ENCODE results near the gene HACD2.

HACD2 gene

DNA sequence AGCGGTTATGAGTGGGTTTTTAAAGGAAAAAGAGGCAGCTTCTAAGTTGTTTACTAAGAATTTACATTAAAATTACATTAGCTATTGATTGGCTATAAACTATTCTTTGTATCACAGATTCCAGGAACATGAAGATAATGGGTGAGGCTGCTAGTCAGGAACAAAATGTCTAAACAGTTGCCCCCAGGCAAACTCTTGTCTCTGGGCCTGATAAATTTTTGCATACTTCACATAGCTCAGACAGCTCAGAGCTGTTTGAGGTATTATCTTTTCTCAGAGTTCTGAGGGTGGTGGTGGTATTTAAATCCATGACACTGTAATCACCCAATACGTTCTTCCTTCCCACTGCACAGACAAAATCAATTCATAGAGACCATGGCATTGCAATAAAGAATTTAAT lies 2.1 kb upstream of the HACD2 start:
- Histone ChIP-seq H3K27me3 (peaks cover 17% of the 10 kb centered on the region), H3K4me1 (ENCODE audit: control insufficient read depth in 1 of 2, insufficient read depth in 1 of 2, low read depth in 1 of 2, low read length in 1 of 2) (peaks cover 16 to 19% of the 10 kb centered on the region in 2 experiments), H3K36me3 (no peaks in the 10 kb centered on the region), H3K9me3 (no peaks in the 10 kb centered on the region), H3K27ac (no peak overlapping the region), H3K4me3 (ENCODE audit: low read depth in 1 of 2, low read length in 1 of 2) (no peak overlapping the region)
- TF ChIP-seq, protein P1, sequence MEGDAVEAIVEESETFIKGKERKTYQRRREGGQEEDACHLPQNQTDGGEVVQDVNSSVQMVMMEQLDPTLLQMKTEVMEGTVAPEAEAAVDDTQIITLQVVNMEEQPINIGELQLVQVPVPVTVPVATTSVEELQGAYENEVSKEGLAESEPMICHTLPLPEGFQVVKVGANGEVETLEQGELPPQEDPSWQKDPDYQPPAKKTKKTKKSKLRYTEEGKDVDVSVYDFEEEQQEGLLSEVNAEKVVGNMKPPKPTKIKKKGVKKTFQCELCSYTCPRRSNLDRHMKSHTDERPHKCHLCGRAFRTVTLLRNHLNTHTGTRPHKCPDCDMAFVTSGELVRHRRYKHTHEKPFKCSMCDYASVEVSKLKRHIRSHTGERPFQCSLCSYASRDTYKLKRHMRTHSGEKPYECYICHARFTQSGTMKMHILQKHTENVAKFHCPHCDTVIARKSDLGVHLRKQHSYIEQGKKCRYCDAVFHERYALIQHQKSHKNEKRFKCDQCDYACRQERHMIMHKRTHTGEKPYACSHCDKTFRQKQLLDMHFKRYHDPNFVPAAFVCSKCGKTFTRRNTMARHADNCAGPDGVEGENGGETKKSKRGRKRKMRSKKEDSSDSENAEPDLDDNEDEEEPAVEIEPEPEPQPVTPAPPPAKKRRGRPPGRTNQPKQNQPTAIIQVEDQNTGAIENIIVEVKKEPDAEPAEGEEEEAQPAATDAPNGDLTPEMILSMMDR (IDR thresholded peaks at IDR 0.05) = no peak

DNA sequence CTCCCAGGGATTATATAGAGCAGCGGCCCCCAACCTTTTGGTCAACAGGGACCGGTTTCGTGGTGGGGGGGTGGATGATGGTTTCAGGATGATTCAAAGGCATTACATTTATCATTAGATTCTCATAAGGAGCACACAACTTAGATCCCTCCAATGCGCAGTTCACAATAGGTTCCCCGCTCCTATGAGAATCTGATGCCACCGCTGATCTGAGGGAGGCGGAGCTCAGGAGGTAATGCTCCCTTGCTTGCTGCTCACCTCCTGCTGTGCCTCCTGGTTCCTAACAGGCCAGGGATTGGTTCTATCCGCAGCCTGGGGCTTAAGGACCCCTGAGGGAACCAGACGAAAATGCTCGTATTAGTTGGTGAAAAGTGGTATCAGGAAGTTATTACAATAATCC lies 1.3 kb upstream of the HACD2 start:
- no peak overlapping the region for H3K27ac ChIP-seq
- no peaks in the 10 kb centered on the region for H3K9me3 ChIP-seq
- peaks cover 17% of the 10 kb centered on the region for H3K27me3 ChIP-seq
- peak overlapping the region; percentile 80 to 82 for H3K4me3 ChIP-seq (ENCODE audit: low read depth in 1 of 2, low read length in 1 of 2)
- no peaks in the 10 kb centered on the region for H3K36me3 ChIP-seq
- TF ChIP-seq, protein P1 (IDR thresholded peaks at IDR 0.05) = no peak
- H3K4me1 ChIP-seq (ENCODE audit: control insufficient read depth in 1 of 2, insufficient read depth in 1 of 2, low read depth in 1 of 2, low read length in 1 of 2) = peaks cover 16 to 19% of the 10 kb centered on the region in 2 experiments

DNA sequence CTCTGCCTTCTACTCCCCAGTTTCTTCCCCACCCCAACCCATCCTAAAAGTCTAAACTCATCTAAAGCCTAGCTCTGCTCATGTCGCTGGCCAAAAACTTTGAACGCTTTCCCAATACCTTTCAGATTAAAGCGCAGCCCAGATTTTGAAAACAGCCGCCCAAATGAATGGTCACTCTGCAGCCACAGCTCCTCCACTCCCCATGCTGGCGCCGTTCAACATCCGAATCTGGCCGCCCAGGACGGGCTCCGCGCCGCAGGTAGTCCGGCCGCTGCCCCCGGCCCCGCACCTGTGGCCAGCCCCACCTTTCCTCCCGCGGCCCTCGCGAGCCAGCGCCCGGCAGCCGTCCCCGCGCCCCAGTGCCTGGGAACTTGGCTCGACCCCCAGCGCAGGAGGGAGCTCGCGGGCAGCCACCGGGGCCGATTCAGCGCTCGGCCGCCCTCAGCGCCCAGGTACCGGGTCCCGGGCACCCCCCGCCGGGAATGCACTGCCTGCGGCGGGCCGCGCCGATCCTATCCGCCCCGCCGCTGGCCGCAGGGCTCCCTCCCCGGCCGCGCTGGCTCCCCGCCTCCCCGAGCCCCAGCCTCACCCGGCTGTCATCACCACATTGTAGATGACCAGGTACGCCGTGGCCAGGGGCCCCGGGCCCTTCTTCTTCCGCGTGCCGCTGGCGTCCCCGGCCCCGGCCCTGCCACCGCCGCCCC lies 417 bp downstream of the HACD2 start:
- H3K9me3 ChIP-seq = no peaks in the 10 kb centered on the region
- no peaks in the 10 kb centered on the region for H3K36me3 ChIP-seq
- peaks cover 17% of the 10 kb centered on the region for H3K27me3 ChIP-seq
- TF ChIP-seq, protein P1 (IDR thresholded peaks at IDR 0.05) = no peak
- peaks cover 16 to 19% of the 10 kb centered on the region in 2 experiments for H3K4me1 ChIP-seq (ENCODE audit: control insufficient read depth in 1 of 2, insufficient read depth in 1 of 2, low read depth in 1 of 2, low read length in 1 of 2)
- H3K27ac ChIP-seq = peak overlapping the region; percentile 83
- peak overlapping the region; percentile 80 to 82 for H3K4me3 ChIP-seq (ENCODE audit: low read depth in 1 of 2, low read length in 1 of 2)

DNA sequence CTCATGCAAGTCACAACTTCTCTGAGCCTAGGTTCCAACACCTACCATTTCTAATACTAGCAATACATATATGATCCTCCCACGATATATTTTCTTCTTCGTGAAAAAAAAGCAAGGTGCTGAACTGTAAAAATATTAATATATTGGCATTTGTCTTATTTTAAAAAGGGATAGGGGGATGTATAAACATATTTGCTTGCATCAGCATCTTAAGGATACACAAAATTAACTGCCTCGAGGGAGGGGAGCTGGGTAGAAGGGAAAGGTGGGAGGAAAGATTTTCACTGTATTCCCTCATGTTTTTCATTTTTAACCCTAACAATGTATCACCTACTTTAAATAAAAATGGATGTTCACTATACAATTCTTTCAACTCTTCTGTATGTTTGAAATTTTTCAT lies 1.3 kb downstream of the HACD2 start:
- TF ChIP-seq, protein P1 (IDR thresholded peaks at IDR 0.05) = no peak
- H3K27me3 ChIP-seq = peaks cover 17% of the 10 kb centered on the region
- H3K4me1 ChIP-seq (ENCODE audit: control insufficient read depth in 1 of 2, insufficient read depth in 1 of 2, low read depth in 1 of 2, low read length in 1 of 2) = peaks cover 16 to 19% of the 10 kb centered on the region in 2 experiments
- H3K27ac ChIP-seq = no peak overlapping the region
- peak overlapping the region in 1 of 2 experiments; percentile 82 for H3K4me3 ChIP-seq (ENCODE audit: low read depth in 1 of 2, low read length in 1 of 2)
- peaks cover 2% of the 10 kb centered on the region for H3K36me3 ChIP-seq
- H3K9me3 ChIP-seq = no peaks in the 10 kb centered on the region

DNA sequence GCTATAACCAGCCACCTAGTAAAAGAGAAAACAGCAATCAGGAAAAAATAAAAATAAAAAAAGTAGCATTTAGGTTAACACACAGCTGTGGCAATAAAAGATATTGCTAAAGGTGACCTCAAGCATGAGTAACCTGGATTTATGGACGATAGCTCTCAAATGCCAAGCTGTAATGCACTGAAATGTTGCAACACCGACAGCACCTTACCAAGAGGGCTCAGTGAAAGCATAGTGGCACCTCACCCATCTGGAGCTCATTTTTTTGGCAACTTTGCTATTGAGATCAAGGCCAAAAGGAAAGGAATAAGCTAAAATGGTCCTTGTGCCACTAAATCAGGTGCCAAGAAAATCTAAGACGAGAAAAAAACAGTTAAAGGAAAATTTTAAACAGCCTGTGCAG lies 2.5 kb downstream of the HACD2 start:
- Histone ChIP-seq H3K27ac (no peak overlapping the region), H3K27me3 (peaks cover 17% of the 10 kb centered on the region), H3K36me3 (peaks cover 4% of the 10 kb centered on the region), H3K9me3 (no peaks in the 10 kb centered on the region), H3K4me3 (ENCODE audit: low read depth in 1 of 2, low read length in 1 of 2) (no peak overlapping the region), H3K4me1 (ENCODE audit: control insufficient read depth in 1 of 2, insufficient read depth in 1 of 2, low read depth in 1 of 2, low read length in 1 of 2) (peaks cover 16 to 19% of the 10 kb centered on the region in 2 experiments)
- TF ChIP-seq, protein P1 (IDR thresholded peaks at IDR 0.05) = no peak

All from neutrophil (primary cell).